HG03354 (cell line): ENCODE measurements around the gene IGLL5.

ENCODE experiments used
- ATAC-seq: cut with Tn5 transposase; IDR thresholded peaks from one replicate; pipeline ENCODE4 v1.9.1; 2021; ENCODE audit warnings: mild to moderate bottlenecking; ENCODE audit not compliant: unreplicated experiment, poor library complexity, severe bottlenecking

Gene IGLL5

GRCh38 chr22:22857607-22858558 lies 29.7 kb upstream of the IGLL5 start:
- no peak for ATAC-seq

DNA sequence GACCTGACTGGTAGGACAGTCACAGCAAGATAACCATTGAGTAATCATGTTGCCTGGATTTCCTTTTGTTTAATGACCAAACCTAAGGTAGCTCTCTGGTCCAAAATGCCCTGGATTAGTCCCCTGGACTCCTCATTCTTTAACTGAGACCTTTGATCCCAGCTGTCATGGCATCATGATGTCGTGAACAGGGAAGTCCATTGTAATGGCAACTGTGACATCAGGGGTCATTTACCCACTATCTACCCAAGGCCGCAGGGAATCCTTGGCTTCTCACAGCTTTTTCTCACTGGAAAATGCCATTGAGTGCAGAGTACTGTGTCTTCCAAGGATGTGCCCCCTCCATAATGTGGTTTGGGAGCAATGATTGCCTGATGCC lies 29.1 kb upstream of the IGLL5 start:
- no peak for ATAC-seq

DNA sequence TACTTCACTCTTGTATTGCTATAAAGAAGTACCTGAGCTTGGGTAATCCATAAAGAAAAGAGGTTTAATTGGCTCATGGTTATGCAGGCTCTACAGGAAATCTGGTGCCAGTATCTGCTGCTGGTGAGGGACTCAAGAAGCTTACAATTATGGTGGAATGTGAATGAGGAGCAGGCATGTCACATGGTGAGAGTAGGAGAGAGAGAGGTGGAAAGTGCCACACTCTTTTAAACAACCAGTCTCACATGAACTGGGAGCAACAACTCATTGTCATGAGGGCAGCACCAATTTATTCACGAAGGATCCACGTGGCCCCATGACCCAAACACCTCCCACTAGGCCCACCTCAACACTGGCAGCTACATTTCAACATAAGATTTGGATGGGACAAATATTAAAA lies 24.6 kb upstream of the IGLL5 start:
- no peak for ATAC-seq

GRCh38 chr22:22865311-22866072 lies 22.1 kb upstream of the IGLL5 start:
- ATAC-seq = peak; percentile 88

DNA sequence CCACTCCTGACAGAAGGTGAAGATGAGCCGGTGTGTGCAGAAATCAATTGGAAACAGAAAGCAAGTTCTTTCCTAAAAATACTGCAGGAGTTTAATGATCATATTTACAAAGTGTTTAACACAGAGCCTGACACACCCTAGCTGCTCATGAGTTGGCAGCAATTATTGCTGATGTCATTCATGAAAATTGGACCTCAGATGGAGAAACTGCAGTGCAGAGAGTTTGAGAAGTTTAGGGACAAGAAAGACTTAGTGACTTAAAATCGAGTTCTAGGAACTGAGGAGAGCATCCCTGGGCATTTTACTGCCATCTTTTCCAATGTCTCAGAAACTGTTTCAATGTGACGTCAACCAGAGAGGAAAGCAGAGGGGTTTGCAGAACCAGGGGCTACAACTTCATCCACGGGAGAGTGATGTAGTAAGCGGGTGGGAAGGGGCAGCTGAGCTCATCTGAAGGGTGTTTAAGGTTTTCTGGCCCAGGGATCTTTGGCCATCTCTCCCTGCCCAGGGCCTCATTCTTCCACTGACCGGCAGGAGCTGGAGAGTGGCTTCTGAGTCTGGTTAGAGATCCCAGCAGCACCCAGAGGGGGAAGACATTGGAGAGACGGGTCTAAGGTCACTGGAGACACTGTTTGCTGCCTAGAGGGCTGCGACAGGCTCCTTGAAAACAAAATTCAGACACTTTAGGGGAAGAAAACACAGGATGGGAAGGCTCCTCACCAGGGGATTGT lies 21.1 kb upstream of the IGLL5 start:
- ATAC-seq = no peak

DNA sequence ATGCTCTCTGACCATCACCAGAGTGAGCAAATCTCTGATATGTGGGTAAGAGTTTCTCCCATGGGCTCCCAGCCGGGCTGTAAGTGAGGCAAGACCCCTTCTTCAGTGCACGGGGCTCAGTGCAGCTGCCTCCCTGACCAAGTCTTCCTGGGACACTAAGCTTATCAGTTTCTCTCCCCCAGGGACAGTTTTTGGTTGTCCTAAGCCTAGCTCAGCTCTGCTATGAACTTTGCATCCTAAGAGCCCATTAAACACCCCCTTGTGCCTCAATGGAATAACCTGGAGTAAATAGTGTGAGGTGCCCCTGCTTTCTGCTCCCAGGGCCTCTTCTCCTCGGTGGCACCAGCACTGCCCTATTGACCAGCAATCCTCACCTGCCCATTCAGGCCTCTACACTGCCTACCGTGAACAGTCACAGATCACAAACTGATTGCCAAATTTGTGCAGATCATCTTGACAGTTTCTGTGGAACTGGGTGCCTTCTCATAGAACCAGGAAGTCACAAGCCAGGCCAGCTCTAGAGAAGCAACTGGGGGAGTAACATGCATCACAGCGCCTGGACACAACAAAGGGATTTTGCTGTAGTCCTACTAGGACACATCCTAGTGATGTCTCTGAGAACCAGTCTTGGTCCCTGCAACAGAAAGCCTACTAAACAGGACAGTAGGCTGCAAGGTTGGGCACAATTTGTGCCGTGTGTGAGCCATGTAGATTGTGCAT lies 19.5 kb upstream of the IGLL5 start:
- ATAC-seq = no peak

DNA sequence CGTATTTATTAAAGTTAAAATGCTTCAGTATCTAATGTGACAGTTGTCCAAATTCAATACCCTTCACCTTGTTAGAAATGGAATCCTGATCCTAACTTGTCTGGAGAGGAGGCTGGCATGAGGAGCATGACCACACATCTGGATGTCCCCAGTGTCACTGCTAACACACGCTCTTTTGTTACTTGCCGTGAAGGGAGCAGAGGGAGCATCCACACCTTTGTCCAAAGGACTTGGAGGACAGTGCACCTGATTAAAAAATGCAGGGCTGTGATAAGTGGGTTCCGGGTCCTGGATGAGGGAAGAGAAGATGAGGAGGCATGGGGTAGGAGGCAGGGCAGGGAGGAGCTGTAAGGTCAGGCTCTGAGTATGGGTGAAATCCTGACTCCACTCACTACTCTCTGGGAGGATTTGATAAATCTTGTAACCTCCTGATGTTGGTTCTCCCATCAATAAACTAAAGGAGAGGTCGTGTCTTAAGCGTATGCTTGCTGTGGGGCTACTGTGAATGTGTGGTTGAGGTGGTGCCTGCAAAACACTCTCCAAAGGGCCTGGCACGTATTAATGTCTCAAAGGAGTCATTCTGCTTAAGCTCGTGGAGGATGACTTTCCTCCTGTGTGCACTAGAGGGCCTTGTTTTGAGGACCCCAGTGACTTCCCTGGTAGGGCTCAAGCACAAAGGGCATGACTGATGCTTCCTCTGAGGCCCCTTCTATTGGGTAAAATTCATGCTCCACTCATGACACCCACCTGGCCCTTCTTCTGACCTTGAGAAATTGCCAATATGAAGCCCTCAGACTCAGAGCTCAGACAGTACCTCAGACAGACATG lies 16.8 kb upstream of the IGLL5 start:
- no peak for ATAC-seq

- ATAC-seq = no peak
Measured at GRCh38 chr22:22871536-22872278, 15.9 kb upstream of the IGLL5 start.

GRCh38 chr22:22872722-22873708 lies 14.6 kb upstream of the IGLL5 start:
- ATAC-seq = no peak

- ATAC-seq = no peak
Measured at GRCh38 chr22:22877523-22878210, 9.9 kb upstream of the IGLL5 start.

DNA sequence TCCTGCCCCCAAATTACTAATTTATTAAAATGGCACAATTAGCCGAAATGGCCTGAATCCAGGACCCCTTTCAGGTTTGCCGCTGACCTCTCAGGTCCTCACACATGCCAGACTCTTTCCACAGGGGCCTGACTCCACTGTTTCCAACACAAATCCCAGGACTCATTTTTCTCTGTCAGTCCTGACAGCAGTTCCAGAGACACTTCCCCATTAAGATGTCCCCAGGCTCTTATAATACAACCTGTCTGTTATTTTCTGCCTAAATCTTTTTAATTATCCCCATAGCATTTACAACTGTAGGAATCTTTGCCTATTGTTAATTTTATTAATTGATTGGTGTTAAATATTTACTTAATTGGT lies 9.4 kb upstream of the IGLL5 start:
- no peak for ATAC-seq

DNA sequence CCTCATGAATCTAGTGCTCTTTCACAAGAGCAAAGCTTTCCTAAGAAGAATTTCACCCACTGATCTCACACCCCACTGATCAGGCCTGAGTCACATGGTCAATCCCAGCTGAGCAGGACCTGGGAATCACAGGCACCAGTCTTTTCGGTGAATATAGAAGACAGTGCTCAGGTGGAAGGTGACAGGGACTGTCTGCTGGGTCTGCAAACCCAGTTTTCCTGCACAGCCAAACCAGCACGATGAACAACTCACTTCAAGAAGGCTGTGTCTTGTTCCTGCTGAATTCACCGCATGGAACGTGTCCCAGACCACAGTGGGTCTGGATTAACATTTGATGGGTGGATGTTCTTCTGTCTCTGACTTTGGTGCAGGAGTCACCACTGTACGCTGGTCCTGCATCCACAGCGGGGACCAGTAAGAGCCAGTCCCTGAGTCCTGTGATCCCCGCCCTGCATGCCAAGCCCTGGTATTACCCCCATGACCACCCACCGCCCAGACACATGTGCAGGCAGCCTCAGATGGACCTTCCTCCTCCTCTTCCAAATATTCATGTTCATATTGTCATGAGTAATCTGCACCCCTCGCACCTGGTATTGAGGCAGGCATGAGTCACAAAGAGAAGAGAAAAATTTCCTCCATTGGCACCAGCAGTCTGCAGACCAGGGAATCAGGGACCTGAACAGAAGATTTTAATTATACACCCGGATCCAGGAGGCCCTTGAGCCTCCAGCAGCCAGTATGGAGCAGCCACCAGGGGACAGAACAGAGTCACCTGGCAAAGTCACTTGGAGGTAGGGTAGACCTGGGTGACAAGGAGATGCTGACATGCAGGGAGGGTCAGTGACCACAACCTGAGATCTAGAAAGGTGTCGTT lies 8.6 kb upstream of the IGLL5 start:
- no peak for ATAC-seq

- no peak for ATAC-seq
Measured at GRCh38 chr22:22879675-22880155, 7.9 kb upstream of the IGLL5 start.

- ATAC-seq = no peak
Measured at GRCh38 chr22:22880645-22881044, 7.0 kb upstream of the IGLL5 start.

- no peak for ATAC-seq
Measured at GRCh38 chr22:22881116-22882000, 6.3 kb upstream of the IGLL5 start.
